K562 (cell line): ENCODE data around the gene NFIB.

ENCODE experiments used
- ATF6 ChIP-seq: sonication (generic); formaldehyde crosslinking; IDR thresholded peaks from 2 replicates; pipeline ENCODE4 v1.4.0; 2020; ENCODE audit warnings: mild to moderate bottlenecking, missing genetic modification reagents
- ATF7 ChIP-seq: fragments of 450-650 bp; IDR thresholded peaks from 2 replicates; pipeline ENCODE4 v1.7.1; 2014; ENCODE audit warnings: mild to moderate bottlenecking, moderate library complexity
- CTCF ChIP-seq, 3 experiments: IDR thresholded peaks in 2 of 3; conservative IDR thresholded peaks in 1 of 3; 2 replicates each; pipeline ENCODE4 v1.5.1; 2011 to 2012; ENCODE audit warnings: low read length in 3 of 3, mild to moderate bottlenecking in 3 of 3, control low read depth in 2 of 3, improper control_type of control experiment in 1 of 3, inconsistent platforms in 1 of 3, low read depth in 1 of 3, mixed read lengths in 1 of 3, moderate library complexity in 1 of 3; ENCODE audit not compliant: insufficient read depth in 2 of 3
- FOXP4 ChIP-seq: sonication (generic); formaldehyde crosslinking; IDR thresholded peaks from 2 replicates; pipeline ENCODE4 v1.8.0; 2022; ENCODE audit warnings: mild to moderate bottlenecking, missing genetic modification reagents, borderline replicate concordance
- NRF1 ChIP-seq, 2 experiments: fragments of 450-650 bp; IDR thresholded peaks in 1 of 2; conservative IDR thresholded peaks in 1 of 2; 2 replicates each; pipeline ENCODE4 v1.6.1; 2014; ENCODE audit warnings: mild to moderate bottlenecking in 2 of 2
- SIRT6 ChIP-seq: IDR thresholded peaks from one replicate; pipeline ENCODE4 v1.6.1; 2012; ENCODE audit warnings: low read depth, mild to moderate bottlenecking, control low read depth, inconsistent platforms, low read length, moderate library complexity
- SREBF2 ChIP-seq: sonication (generic); formaldehyde crosslinking; IDR thresholded peaks from 2 replicates; pipeline ENCODE4 v1.4.0; 2020; ENCODE audit warnings: mild to moderate bottlenecking, missing genetic modification reagents
- STAT5B ChIP-seq: fragments of 250-450 bp; sonication (Bioruptor Pico); IDR thresholded peaks from 2 replicates; pipeline ENCODE4 v1.8.0; 2021; ENCODE audit warnings: mild to moderate bottlenecking, inconsistent platforms
- TCF7 ChIP-seq: sonication (generic); IDR thresholded peaks from 2 replicates; pipeline ENCODE4 v1.6.1; 2016; ENCODE audit warnings: antibody characterized with exemption, borderline replicate concordance
- ZNF165 ChIP-seq: fragments of 250-450 bp; sonication (Bioruptor Pico); IDR thresholded peaks from 2 replicates; pipeline ENCODE4 v1.4.0; 2020; ENCODE audit warnings: borderline replicate concordance
- TF ChIP-seq, protein P1 (sequence below): sonication (generic); formaldehyde crosslinking; IDR thresholded peaks from 2 replicates; pipeline ENCODE4 v1.8.1; 2023; ENCODE audit warnings: mild to moderate bottlenecking, missing genetic modification reagents
- TF ChIP-seq, protein P2 (sequence below), 2 experiments: fragments of 450-650 bp; formaldehyde crosslinking in 1 of 2; IDR thresholded peaks; 2 replicates each; pipeline versions ENCODE4 v1.4.0 to v1.6.1; 2014 to 2020; ENCODE audit warnings: mild to moderate bottlenecking in 2 of 2, borderline replicate concordance in 1 of 2, low read depth in 1 of 2
- TF ChIP-seq, protein P3 (sequence below): fragments of 450-650 bp; IDR thresholded peaks from 2 replicates; pipeline ENCODE4 v1.6.1; 2018; ENCODE audit not compliant: partially characterized antibody

GRCh38 chr9:14173713-14174112 is 140.2 kb downstream of the NFIB start:
- TF ChIP-seq TCF7 (no peak), ATF6 (no peak), SREBF2 (CRISPR knock-in tag) (no peak), NRF1 (conservative IDR thresholded peaks at IDR 0.05 in 1 of 2, IDR thresholded peaks at IDR 0.05 in 1 of 2) (no peak), CTCF (IDR thresholded peaks at IDR 0.05 in 2 of 3, conservative IDR thresholded peaks at IDR 0.05 in 1 of 3; ENCODE audit: insufficient read depth in 2 of 3, low read depth in 1 of 3, low read length in 3 of 3) (no peak), ATF7 (no peak), SIRT6 (no peak), FOXP4 (CRISPR knock-in tag) (no peak), ZNF165 (CRISPR knock-in tag) (no peak), STAT5B (CRISPR knock-in tag) (no peak)
- TF ChIP-seq, protein P1, sequence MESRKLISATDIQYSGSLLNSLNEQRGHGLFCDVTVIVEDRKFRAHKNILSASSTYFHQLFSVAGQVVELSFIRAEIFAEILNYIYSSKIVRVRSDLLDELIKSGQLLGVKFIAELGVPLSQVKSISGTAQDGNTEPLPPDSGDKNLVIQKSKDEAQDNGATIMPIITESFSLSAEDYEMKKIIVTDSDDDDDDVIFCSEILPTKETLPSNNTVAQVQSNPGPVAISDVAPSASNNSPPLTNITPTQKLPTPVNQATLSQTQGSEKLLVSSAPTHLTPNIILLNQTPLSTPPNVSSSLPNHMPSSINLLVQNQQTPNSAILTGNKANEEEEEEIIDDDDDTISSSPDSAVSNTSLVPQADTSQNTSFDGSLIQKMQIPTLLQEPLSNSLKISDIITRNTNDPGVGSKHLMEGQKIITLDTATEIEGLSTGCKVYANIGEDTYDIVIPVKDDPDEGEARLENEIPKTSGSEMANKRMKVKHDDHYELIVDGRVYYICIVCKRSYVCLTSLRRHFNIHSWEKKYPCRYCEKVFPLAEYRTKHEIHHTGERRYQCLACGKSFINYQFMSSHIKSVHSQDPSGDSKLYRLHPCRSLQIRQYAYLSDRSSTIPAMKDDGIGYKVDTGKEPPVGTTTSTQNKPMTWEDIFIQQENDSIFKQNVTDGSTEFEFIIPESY, result no peak
- TF ChIP-seq, protein P2, sequence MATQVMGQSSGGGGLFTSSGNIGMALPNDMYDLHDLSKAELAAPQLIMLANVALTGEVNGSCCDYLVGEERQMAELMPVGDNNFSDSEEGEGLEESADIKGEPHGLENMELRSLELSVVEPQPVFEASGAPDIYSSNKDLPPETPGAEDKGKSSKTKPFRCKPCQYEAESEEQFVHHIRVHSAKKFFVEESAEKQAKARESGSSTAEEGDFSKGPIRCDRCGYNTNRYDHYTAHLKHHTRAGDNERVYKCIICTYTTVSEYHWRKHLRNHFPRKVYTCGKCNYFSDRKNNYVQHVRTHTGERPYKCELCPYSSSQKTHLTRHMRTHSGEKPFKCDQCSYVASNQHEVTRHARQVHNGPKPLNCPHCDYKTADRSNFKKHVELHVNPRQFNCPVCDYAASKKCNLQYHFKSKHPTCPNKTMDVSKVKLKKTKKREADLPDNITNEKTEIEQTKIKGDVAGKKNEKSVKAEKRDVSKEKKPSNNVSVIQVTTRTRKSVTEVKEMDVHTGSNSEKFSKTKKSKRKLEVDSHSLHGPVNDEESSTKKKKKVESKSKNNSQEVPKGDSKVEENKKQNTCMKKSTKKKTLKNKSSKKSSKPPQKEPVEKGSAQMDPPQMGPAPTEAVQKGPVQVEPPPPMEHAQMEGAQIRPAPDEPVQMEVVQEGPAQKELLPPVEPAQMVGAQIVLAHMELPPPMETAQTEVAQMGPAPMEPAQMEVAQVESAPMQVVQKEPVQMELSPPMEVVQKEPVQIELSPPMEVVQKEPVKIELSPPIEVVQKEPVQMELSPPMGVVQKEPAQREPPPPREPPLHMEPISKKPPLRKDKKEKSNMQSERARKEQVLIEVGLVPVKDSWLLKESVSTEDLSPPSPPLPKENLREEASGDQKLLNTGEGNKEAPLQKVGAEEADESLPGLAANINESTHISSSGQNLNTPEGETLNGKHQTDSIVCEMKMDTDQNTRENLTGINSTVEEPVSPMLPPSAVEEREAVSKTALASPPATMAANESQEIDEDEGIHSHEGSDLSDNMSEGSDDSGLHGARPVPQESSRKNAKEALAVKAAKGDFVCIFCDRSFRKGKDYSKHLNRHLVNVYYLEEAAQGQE (IDR thresholded peaks at IDR 0.05; ENCODE audit: borderline replicate concordance), result no peak
- TF ChIP-seq, protein P2 (CRISPR knock-in tag; IDR thresholded peaks at IDR 0.05; ENCODE audit: low read depth), result no peak
- TF ChIP-seq, protein P3, sequence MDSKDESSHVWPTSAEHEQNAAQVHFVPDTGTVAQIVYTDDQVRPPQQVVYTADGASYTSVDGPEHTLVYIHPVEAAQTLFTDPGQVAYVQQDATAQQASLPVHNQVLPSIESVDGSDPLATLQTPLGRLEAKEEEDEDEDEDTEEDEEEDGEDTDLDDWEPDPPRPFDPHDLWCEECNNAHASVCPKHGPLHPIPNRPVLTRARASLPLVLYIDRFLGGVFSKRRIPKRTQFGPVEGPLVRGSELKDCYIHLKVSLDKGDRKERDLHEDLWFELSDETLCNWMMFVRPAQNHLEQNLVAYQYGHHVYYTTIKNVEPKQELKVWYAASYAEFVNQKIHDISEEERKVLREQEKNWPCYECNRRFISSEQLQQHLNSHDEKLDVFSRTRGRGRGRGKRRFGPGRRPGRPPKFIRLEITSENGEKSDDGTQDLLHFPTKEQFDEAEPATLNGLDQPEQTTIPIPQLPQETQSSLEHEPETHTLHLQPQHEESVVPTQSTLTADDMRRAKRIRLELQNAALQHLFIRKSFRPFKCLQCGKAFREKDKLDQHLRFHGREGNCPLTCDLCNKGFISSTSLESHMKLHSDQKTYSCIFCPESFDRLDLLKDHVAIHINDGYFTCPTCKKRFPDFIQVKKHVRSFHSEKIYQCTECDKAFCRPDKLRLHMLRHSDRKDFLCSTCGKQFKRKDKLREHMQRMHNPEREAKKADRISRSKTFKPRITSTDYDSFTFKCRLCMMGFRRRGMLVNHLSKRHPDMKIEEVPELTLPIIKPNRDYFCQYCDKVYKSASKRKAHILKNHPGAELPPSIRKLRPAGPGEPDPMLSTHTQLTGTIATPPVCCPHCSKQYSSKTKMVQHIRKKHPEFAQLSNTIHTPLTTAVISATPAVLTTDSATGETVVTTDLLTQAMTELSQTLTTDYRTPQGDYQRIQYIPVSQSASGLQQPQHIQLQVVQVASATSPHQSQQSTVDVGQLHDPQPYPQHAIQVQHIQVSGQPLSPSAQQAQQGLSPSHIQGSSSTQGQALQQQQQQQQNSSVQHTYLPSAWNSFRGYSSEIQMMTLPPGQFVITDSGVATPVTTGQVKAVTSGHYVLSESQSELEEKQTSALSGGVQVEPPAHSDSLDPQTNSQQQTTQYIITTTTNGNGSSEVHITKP, result no peak
